ENCODE measurements around the gene LDB2. TPM values are rescaled to one million over a fixed set of nuclear protein-coding genes. Genes with fewer than 3 reads are reported as not detected.

The LDB2 gene
- 99.4 TPM for total RNA-seq

GRCh38 chr4:16897991-16898827 is at the start of gene LDB2:
Gene LDB2, minus strand, starts transcription at chr4:16898645.

All from diencephalon (tissue), 1 donor.